Measurements from ENCODE around the gene TSPAN5.
A peak's percentile ranks its signal among the peaks of the same experiment; 100 is the strongest.
"Not testable (repeated sequence)": the region's sequence is repeated elsewhere in the genome, so short reads cannot be mapped to it uniquely, and the experiment has no call there.

The TSPAN5 gene

DNA sequence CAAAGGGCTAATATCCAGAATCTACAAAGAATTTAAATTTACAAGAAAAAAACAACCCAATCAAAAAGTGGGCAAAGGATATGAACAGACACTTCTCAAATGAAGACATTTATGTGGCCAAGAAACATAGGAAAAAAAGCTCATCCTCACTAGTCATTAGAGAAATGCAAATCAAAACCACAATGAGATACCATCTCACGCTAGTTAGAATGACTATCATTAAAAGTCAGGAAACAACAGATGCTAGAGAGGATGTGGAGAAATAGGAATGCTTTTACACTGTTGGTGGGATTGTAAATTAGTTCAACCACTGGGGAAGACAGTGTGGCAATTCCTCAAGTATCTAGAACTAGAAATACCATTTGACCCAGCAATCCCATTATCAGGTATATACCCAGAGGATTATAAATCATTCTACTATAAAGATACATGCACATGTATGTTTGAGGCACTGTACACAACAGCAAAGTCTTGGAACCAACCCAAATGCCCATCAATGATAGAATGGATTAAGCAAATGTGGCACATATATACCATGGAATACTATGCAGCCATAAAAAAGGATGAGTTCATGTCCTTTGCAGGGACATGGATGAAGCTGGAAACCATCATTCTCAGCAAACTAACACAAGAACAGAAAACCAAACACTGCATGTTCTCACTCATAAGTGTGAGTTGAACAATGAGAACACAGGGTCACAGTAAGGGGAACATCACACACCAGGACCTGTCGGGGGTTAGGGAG, 197.1 kb downstream of the TSPAN5 start:
- not testable (repeated sequence) for DNase-seq (ENCODE audit: low read depth in 2 of 2)

DNA sequence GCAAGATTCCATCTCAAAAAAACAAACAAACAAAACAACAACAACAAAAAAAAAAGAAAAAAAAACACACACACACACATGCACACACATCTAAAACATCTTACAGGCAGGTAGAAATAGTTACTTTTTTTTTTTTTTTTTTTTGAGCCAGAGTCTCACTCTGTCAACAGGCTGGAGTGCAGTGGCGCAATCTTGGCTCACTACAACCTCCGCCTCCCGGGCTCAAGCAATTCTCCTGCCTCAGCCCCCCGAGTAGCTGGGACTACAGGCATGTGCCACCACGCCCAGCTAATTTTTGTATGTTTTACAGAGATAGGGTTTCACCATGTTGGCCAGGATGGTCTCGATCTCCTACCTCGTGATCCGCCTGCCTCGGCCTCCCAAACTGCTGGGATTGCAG, 201.0 kb downstream of the TSPAN5 start:
- DNase-seq (ENCODE audit: low read depth in 2 of 2): not testable (repeated sequence)

DNA sequence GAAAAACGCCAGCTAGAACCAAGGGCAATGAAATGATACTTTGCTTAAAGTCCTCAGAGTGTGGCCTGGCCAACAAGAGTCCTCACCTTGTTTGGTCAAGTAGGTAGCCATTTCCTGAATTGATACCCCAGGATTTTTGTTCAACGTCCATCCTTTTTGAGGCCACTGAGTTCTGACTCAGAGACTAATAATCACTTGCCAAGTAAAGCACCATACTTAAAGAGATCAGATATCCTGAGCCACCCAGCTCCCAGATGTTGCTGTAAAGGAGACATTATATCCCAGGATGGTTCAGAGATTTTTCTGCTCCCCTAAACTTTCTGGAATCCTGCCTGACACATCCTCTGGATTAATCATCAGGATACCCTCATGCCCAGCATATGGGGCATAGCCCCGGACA, 206.3 kb downstream of the TSPAN5 start:
- DNase-seq (ENCODE audit: low read depth in 2 of 2): no peak

DNA sequence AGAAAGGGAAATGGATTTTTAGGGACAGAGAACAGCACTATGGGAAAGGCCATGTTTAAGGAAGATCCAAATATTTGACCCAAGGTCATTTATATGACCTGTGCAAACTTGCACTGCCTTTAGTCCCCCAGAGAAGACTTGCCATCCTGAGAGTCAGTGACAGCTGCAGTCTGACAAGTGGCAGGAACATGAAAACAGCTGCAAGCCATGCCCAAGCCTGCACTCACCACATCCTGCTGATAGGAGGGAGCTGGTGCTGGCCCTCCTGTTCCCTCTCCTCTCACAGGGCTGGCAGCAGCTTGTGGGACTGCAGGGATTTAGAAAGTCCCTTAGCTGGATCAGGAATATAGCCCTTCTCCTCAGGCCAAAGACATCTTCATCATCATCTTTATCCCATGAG, 209.5 kb downstream of the TSPAN5 start:
- DNase-seq (ENCODE audit: low read depth in 2 of 2): no peak

DNA sequence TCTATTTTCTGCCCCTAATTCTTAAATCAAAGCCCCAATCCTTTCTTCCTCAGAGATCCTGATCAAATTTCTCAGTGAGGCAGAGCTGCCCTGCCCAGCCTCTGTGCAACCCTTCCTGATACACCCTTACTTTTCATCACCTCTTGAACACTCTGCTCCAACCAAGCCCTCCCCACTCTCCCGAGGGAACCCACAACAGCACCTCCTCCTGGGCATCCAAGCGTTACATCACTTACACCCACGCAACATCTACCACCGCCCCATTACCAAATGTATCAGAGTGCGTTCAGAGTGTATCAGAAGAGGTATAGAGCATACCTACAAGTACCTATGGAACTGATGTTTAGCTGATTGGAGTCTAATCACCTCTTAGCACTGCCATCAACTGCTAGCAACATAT, 210.8 kb downstream of the TSPAN5 start:
- no peak for DNase-seq (ENCODE audit: low read depth in 2 of 2)

DNA sequence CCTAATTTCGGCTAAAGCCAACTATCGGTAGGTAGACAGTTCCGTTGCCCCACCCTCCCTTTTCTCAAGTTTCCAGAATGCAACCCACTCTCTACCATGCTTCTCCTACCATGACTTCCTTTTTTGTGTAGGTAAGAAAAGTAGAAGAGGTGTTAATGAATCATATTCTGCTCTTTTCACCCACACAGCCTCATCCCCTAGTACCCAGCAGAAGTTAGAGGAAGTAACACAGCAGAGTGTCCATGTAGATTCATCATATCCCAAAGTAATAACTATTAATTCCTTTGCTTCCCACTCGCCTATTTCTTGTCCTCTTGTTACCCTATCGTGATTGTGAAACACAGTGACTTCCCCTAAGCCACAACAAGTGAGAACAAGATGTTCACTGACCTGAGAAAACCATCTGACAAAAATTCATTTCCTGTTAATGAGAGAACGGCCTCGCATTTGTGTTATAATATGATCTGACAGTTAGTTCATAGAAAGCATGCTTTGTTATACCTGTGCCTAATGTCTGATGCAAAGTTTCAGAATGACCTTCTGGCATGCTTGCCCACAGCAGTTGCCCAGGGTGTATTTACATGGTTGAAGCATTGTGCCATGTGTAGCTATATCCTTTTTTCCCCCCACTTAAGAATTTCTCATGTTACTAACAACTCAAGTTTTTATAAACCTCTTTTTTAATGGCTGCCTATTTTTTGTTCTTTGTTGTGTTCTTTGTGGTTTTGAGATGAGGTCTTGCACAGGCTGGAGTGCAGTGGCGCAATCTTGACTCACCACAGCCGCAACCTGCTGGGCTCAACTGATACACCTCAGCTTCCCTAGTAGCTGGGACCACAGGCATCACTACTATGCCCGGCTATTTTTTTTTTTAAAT, 211.7 kb downstream of the TSPAN5 start:
- DNase-seq (ENCODE audit: low read depth in 2 of 2): peak; percentile 44 to 62

DNA sequence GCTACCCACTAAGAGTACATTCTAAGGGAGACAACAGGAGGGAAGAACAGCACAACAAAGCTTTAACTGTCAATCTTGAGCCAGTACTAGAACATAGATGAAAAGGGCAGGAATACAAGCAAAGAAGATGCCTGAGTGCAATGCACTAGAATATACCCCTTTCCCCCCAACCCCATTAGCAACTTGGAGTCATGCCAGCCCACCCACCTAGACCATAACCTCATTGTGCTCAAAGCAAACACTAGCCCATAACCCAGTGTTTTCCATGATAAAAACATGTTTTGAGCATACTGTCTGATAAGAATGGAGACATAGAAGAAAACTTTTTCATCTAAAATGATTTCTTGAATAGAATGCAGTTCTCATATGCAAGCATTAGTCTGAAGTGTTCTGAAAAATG, 214.0 kb downstream of the TSPAN5 start:
- DNase-seq (ENCODE audit: low read depth in 2 of 2): no peak

DNA sequence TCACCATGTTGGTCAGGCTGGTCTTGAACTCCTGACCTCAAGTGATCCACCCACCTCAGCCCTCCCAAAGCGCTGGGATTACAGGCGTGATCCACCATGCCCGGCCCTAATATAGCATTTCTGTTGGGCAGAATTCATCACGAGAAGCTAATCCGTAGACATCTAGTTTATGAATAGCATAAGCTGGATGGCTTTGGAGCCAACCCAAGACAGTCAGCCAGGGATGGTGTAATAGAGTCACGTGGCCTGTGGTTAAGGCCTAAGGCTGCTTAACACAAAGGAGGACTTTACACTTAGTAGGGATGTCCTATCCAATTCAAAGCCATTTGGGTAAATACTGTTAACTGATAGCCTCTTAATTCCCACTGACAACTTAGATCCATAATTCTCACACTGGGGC, 223.6 kb downstream of the TSPAN5 start:
- no peak for DNase-seq (ENCODE audit: low read depth in 2 of 2)

DNA sequence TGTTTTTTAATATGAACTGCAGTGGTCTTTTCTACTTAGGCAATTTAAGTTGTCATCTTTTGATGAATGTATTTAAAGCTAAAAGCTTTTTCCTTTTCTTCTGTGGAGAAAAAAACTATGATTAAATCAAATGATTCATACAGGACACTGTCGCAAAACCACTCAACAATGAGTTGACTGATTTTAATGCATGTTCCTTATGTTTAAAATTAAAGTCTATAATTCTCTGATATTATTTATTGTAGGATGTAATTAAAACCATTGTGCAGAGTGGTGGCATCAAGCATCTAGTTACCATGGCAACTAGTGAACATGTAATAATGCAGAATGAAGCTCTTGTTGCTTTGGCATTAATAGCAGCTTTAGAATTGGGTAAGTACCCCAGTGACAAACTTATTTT, 224.7 kb downstream of the TSPAN5 start:
- no peak for DNase-seq (ENCODE audit: low read depth in 2 of 2)

DNA sequence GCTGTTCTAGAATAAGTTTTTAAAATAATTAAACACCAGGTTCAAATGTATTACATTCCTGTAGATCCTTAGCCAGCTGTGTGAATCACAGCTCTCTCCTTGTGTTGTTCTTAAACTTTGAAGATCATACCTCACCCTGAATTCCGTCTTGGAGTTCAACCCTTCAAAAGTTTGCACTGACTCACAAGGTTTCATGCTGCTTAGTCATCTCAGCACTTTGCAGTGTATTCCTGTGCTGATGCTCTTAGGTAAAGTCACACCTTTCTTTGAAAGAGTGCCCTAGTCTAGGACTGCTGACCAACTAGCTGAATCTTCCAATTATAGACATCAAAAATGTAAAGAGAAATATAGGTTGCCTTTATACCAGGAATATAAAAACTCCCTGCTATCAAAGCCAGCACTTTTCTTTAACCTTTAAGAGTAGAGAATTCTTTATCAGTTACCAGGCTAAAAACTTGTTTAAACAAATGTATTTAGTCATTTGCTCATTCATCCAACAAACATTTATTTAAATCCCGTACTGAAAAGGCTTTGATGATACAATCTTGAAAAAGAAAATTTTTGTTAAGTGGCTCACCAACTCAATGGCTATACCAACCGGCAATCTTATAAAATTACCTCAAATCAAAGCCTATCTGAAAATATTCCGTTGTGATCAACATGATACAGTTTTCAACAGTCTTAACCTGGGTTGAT, 227.6 kb downstream of the TSPAN5 start:
- DNase-seq (ENCODE audit: low read depth in 2 of 2): no peak

DNA sequence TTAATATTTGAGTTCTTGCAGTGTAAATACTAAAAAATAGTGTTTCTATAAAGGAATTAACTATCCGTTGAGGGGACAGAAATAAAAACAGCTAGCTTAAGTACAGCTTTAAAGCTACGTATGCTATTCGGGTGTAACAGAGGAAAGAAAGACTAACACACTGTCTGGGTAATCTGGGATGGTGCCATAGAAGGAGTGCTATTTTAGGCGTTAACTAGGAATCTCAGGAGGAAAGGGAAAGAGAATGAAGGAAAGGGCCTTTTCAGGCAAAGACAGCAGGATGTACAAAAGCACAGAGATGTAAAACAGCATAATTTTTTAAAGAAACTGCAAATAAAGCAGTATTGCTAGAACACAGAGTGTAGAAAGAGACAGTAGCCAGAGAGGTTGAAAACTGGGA, 235.4 kb downstream of the TSPAN5 start:
- no peak for DNase-seq (ENCODE audit: low read depth in 2 of 2)

DNA sequence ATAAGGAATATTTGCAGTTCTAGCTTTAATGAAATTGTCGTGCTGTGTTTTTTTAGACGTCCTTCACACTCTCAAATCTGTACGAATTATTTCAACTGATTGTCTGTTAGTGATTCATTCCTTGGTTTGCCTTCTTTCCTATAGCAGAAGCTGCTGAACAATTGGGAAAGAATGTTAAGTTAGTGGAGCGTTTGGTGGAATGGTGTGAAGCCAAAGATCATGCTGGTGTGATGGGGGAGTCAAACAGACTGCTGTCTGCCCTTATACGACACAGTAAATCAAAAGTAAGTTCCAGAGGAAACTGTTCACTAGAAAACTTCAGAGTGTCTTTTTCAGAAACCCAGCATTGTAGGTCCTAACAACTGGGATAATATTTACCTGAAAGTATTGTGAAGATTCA, 237.3 kb downstream of the TSPAN5 start:
- no peak for DNase-seq (ENCODE audit: low read depth in 2 of 2)

Data from stimulated activated CD8-positive, alpha-beta memory T cell treated with anti-CD3 and anti-CD28 coated beads, Interleukin-7, amount 100 ng/mL, for 4 hours (primary cell).